ENCODE measurements around the gene TBX2. TPM values are rescaled to one million over a fixed set of nuclear protein-coding genes. Genes with fewer than 3 reads are reported as not detected.

TBX2 gene
- total RNA-seq, 2 donors from 2014 or later: 0.10 to 0.44 TPM

DNA sequence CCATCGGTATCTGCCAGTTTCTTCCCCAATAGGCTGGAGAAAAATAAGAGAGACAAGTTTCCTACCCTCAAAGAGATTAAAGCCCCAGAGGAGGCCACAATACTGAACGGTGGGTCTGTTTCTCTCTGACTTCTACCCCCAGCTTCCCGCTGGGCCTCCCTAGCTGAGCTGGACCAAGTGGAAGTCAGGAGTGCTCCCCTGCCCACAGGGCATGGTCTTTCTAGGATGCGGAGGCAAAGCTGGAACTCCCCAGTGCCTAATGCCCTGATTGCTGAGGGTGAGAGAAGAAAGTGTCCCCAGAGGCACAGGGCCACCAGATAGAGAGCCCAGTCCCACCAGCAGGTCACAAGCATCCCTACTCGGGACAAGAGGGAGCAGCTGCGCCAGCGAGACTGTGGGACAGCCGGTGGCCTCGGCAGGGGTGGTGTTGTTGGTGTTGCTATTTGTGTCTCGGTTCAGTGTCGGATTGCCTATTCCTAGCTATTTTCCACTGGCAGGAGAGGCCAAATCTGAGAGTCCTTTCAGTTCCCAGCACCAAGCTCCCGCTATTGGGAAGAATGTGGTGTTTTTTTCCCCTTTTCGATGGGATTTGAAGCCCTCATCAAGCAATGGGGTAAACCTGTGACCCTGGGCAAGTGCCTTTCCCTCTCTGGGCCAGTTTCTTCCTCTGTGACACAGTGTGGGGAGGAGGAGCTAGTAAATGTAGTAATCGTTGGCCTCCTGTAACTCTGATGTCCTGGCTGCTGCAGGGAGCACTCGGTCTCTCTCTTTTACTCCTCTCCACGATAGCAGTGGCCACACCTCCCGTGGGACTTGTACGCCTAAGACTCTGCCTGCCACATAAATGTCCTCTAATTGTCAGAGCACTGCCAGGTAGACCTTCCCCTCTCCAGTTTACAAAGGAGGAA lies 22.5 kb upstream of the TBX2 start:
- Mint-ChIP-seq H3K4me3 (no peak overlapping the region), H3K27me3 (ENCODE audit: low read depth) (no peaks in the 10 kb centered on the region), H3K4me1 (ENCODE audit: low read depth) (no peaks in the 10 kb centered on the region), H3K36me3 (ENCODE audit: insufficient read depth in 2 of 2) (no peaks in the 10 kb centered on the region), H3K9me3 (no peaks in the 10 kb centered on the region), H3K27ac (no peak overlapping the region)
- no peak for DNase-seq
- ATAC-seq (replicated peaks in 1 of 2): no peak

GRCh38 chr17:61378658-61379456 lies 20.8 kb upstream of the TBX2 start:
- H3K27ac Mint-ChIP-seq: no peak overlapping the region
- DNase-seq (no peak), ATAC-seq (replicated peaks in 1 of 2) (no peak)
- H3K9me3 Mint-ChIP-seq: no peaks in the 10 kb centered on the region
- H3K27me3 Mint-ChIP-seq (ENCODE audit: low read depth): no peaks in the 10 kb centered on the region
- no peak overlapping the region for H3K4me3 Mint-ChIP-seq
- no peaks in the 10 kb centered on the region for H3K4me1 Mint-ChIP-seq (ENCODE audit: low read depth)
- H3K36me3 Mint-ChIP-seq (ENCODE audit: insufficient read depth in 2 of 2): no peaks in the 10 kb centered on the region

GRCh38 chr17:61379457-61380216 lies 20.0 kb upstream of the TBX2 start:
- no peaks in the 10 kb centered on the region for H3K4me1 Mint-ChIP-seq (ENCODE audit: low read depth)
- H3K9me3 Mint-ChIP-seq: no peaks in the 10 kb centered on the region
- no peak overlapping the region for H3K4me3 Mint-ChIP-seq
- H3K27me3 Mint-ChIP-seq (ENCODE audit: low read depth): no peaks in the 10 kb centered on the region
- no peak overlapping the region for H3K27ac Mint-ChIP-seq
- DNase-seq: no peak
- no peak for ATAC-seq (replicated peaks in 1 of 2)
- no peaks in the 10 kb centered on the region for H3K36me3 Mint-ChIP-seq (ENCODE audit: insufficient read depth in 2 of 2)

- no peak for DNase-seq
- no peaks in the 10 kb centered on the region for H3K36me3 Mint-ChIP-seq (ENCODE audit: insufficient read depth in 2 of 2)
- ATAC-seq (replicated peaks in 1 of 2): no peak
- no peak overlapping the region for H3K27ac Mint-ChIP-seq
- H3K9me3 Mint-ChIP-seq: no peaks in the 10 kb centered on the region
- H3K4me3 Mint-ChIP-seq: no peak overlapping the region
- no peaks in the 10 kb centered on the region for H3K4me1 Mint-ChIP-seq (ENCODE audit: low read depth)
- no peaks in the 10 kb centered on the region for H3K27me3 Mint-ChIP-seq (ENCODE audit: low read depth)
Measured at GRCh38 chr17:61380217-61380835, 19.3 kb upstream of the TBX2 start.

GRCh38 chr17:61380836-61381525 lies 18.7 kb upstream of the TBX2 start:
- no peak for ATAC-seq (replicated peaks in 1 of 2)

DNA sequence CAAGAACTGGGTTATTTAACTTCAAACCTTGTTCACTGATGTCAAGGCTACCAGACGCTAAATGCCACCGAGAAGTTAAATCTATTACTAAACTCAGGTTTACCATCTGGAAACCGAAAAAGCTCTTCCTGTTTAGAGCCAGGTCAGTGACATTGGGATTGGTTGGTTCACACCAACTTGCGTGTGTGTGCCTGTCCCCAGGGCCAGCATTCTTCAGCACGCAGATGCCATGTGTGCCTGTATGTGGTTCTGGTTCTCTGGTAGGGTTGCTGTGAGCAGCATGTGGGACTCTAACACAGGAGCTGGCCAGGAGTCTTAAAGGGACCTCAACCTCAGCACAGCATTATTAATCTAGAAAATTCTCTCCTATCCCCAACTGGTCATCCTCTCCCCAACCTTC lies 18.1 kb upstream of the TBX2 start:
- Mint-ChIP-seq H3K27me3 (ENCODE audit: low read depth) (no peaks in the 10 kb centered on the region), H3K4me1 (ENCODE audit: low read depth) (no peaks in the 10 kb centered on the region), H3K27ac (no peak overlapping the region), H3K36me3 (ENCODE audit: insufficient read depth in 2 of 2) (no peaks in the 10 kb centered on the region), H3K4me3 (no peak overlapping the region), H3K9me3 (no peaks in the 10 kb centered on the region)
- ATAC-seq (replicated peaks in 1 of 2): no peak
- DNase-seq: no peak

More at GRCh38 chr17:61380836-61381525, 18.7 kb upstream of the TBX2 start:
- Mint-ChIP-seq H3K27ac (no peak overlapping the region), H3K36me3 (ENCODE audit: insufficient read depth in 2 of 2) (no peaks in the 10 kb centered on the region), H3K9me3 (no peaks in the 10 kb centered on the region), H3K27me3 (ENCODE audit: low read depth) (no peaks in the 10 kb centered on the region), H3K4me1 (ENCODE audit: low read depth) (no peaks in the 10 kb centered on the region), H3K4me3 (no peak overlapping the region)
- DNase-seq: no peak

GRCh38 chr17:61382796-61383688 lies 16.6 kb upstream of the TBX2 start:
- H3K9me3 Mint-ChIP-seq: no peaks in the 10 kb centered on the region
- H3K4me1 Mint-ChIP-seq (ENCODE audit: low read depth): no peaks in the 10 kb centered on the region
- no peak for ATAC-seq (replicated peaks in 1 of 2)
- no peak overlapping the region for H3K4me3 Mint-ChIP-seq
- H3K27ac Mint-ChIP-seq: no peak overlapping the region
- H3K27me3 Mint-ChIP-seq (ENCODE audit: low read depth): no peaks in the 10 kb centered on the region
- H3K36me3 Mint-ChIP-seq (ENCODE audit: insufficient read depth in 2 of 2): no peaks in the 10 kb centered on the region
- DNase-seq: no peak

GRCh38 chr17:61383689-61384201 lies 15.9 kb upstream of the TBX2 start:
- H3K4me1 Mint-ChIP-seq (ENCODE audit: low read depth): no peaks in the 10 kb centered on the region
- H3K36me3 Mint-ChIP-seq (ENCODE audit: insufficient read depth in 2 of 2): no peaks in the 10 kb centered on the region
- H3K27me3 Mint-ChIP-seq (ENCODE audit: low read depth): no peaks in the 10 kb centered on the region
- H3K4me3 Mint-ChIP-seq: no peak overlapping the region
- DNase-seq (no peak), ATAC-seq (replicated peaks in 1 of 2) (no peak)
- no peak overlapping the region for H3K27ac Mint-ChIP-seq
- H3K9me3 Mint-ChIP-seq: no peaks in the 10 kb centered on the region

DNA sequence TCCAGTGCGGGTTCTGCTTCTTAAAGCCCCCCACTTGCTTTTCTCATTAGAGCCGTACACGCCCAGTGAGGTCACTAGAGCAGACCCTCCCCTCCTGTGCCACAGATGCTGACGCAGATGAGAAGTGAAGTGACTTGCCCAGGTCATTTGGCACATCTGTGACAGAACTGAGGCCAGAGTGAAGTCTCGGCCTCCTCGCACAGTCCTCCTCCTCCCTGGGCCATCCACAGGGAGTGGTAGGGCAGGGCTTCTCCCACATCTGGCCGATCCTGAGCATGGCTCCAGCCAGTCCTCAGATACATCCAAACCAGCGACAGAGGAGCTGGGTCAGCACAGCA lies 15.3 kb upstream of the TBX2 start:
- Mint-ChIP-seq H3K36me3 (ENCODE audit: insufficient read depth in 2 of 2) (no peaks in the 10 kb centered on the region), H3K4me1 (ENCODE audit: low read depth) (peaks cover 3% of the 10 kb centered on the region), H3K27ac (no peak overlapping the region), H3K27me3 (ENCODE audit: low read depth) (peaks cover 4% of the 10 kb centered on the region), H3K4me3 (no peak overlapping the region), H3K9me3 (no peaks in the 10 kb centered on the region)
- DNase-seq (no peak), ATAC-seq (replicated peaks in 1 of 2) (no peak)

DNA sequence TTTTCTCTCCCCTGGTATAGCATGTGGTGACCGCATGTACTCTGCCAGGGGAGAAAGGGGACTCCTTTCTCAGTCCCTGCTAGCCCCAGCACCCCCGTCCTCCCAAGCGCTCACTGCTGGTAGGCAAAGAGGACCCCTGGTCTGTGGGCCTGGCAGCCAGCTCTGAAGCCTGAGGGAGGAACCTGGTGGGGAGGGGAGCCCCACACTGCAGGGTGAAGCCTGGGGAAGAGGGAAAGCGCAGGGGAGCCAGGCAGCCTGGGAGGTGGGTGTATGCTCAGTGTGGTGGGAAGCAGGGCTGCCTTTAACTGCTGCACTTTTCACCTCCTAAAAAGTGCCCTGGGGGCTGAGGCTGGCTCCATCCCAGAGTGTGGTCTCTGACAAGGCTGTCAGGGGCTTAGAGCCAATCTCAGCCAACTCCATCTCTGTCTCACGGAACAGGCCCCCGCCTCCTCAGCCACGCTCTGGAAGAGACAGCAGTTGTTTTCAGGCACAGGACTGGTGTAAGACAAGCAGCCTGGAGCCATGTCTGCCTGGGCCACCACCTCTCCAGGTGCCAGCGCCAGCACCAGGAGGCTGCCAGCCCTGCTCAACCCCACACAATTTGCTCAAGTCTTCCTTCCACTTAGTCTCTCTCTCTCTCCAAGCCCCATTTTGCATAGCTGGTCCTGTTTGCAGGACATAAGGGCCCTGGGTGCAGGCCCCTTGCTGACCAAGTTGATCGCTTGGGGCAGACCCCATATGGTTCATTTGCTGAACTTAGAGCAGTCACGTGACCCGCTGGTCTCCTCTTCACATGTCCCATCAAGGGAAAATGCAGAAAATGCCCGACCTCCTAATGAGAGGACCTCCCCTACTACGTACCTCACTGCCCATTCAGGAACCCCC lies 14.7 kb upstream of the TBX2 start:
- Mint-ChIP-seq H3K27me3 (ENCODE audit: low read depth) (peaks cover 5% of the 10 kb centered on the region), H3K4me1 (ENCODE audit: low read depth) (peaks cover 4% of the 10 kb centered on the region), H3K27ac (no peak overlapping the region), H3K9me3 (no peaks in the 10 kb centered on the region), H3K4me3 (no peak overlapping the region), H3K36me3 (ENCODE audit: insufficient read depth in 2 of 2) (no peaks in the 10 kb centered on the region)
- DNase-seq (no peak), ATAC-seq (replicated peaks in 1 of 2) (no peak)
